Activated T-helper 17 cell treated with anti-CD3 and anti-CD28 coated beads, Interleukin-2, amount 50 U/mL, for 72 hours (primary cell): Measurements from ENCODE around the gene NSUN3. TPM values are rescaled to one million over a fixed set of nuclear protein-coding genes. Genes with fewer than 3 reads are reported as not detected.
A peak's percentile ranks its signal among the peaks of the same experiment; 100 is the strongest.
"Not testable (repeated sequence)": the region's sequence is repeated elsewhere in the genome, so short reads cannot be mapped to it uniquely, and the experiment has no call there.

Experiments
- ATAC-seq: fragments of 150-1000 bp; cut with Tn5 transposase; replicated peaks from 2 replicates; pipeline ENCODE4 v1.10.0; 2021; ENCODE audit warnings: mild to moderate bottlenecking, moderate library complexity
- H3K27ac Mint-ChIP-seq: one replicate; pipeline ENCODE4 v1.8.0; 2022; ENCODE audit warnings: mixed read lengths
- H3K27me3 Mint-ChIP-seq: one replicate; pipeline ENCODE4 v1.8.0; 2022; ENCODE audit warnings: mixed read lengths
- H3K36me3 Mint-ChIP-seq: one replicate; pipeline ENCODE4 v1.8.0; 2022; ENCODE audit warnings: low read depth, mild to moderate bottlenecking, mixed read lengths
- H3K4me1 Mint-ChIP-seq: one replicate; pipeline ENCODE4 v1.8.0; 2022; ENCODE audit warnings: mixed read lengths
- H3K4me3 Mint-ChIP-seq: one replicate; pipeline ENCODE4 v1.8.0; 2022; ENCODE audit warnings: mild to moderate bottlenecking, mixed read lengths
- H3K9me3 Mint-ChIP-seq: one replicate; pipeline ENCODE4 v1.8.0; 2022; ENCODE audit warnings: mixed read lengths
- total RNA-seq, 2 donors: library from RNA; stranded (reverse); gene quantifications; one replicate each; pipeline ENCODE4 v1.2.3, GENCODE V29; 2022

NSUN3 gene
- total RNA-seq, 2 donors from 2014 or later = 17.8 to 25.8 TPM

DNA sequence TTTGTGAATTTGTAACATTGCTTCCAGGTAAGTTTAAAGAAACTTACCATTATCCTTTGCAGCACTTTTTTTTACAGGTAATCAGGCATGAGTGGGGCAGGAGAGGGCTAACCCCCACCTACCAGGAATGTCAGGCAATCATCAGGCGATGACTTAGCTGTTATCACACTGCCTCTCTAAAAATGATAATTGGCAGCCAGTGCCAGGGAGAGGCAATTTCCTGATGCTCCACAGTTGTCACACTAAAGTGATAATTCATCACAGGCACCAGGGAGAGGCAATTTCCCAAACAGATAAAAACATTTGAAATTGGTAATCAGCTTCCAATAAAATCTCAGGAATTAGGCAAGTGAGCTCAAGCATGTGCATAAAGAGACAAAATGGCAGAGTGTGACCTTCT is 26.3 kb downstream of the NSUN3 start:
- Mint-ChIP-seq H3K4me3 (no peak overlapping the region), H3K27ac (no peak overlapping the region), H3K36me3 (peaks cover 82% of the 10 kb centered on the region), H3K27me3 (no peaks in the 10 kb centered on the region), H3K9me3 (no peaks in the 10 kb centered on the region), H3K4me1 (no peaks in the 10 kb centered on the region)
- no peak for ATAC-seq

DNA sequence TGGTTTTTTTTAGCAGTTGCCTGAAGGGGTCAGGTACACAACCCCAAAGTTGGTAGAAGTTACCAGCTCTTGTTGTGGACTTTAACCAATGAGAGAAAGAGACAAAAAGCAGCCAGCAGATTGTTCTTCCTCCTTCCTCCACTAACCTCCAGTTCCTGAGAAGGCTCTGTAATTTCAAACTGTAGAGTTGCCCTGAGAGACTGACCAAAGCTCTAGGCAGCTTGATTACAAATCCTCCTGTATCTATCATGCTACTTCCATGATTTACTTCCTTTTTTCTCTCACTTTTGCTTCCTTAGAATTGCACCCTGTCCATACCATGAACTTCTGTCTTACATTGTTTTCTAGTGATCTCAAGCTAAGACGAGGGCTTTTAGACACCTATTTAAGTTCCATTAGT is 29.2 kb downstream of the NSUN3 start:
- no peaks in the 10 kb centered on the region for H3K9me3 Mint-ChIP-seq
- H3K4me1 Mint-ChIP-seq = no peaks in the 10 kb centered on the region
- H3K27me3 Mint-ChIP-seq = no peaks in the 10 kb centered on the region
- H3K27ac Mint-ChIP-seq = peak overlapping the region; percentile 24
- no peak for ATAC-seq
- H3K36me3 Mint-ChIP-seq = peaks cover 89% of the 10 kb centered on the region
- no peak overlapping the region for H3K4me3 Mint-ChIP-seq

DNA sequence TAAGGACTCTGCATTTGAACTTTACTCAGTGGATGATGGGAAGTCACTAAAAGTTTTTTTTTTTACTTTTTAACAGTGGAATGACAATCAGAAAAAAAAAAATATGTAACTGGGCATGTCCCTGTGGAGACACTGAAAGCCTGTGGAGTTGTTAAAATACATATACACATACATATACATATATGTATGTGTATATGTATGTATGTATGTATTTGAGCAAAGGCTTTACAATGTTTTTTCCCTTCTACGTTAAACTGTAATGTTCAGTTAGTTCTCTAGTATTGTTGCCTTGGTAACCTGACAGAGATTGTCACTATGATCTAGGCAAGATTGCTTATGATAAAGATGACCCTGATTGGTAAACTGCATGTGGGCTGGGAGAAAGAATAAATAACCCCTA is 30.3 kb downstream of the NSUN3 start:
- Mint-ChIP-seq H3K4me3 (no peak overlapping the region), H3K4me1 (no peaks in the 10 kb centered on the region)
- ATAC-seq = no peak

DNA sequence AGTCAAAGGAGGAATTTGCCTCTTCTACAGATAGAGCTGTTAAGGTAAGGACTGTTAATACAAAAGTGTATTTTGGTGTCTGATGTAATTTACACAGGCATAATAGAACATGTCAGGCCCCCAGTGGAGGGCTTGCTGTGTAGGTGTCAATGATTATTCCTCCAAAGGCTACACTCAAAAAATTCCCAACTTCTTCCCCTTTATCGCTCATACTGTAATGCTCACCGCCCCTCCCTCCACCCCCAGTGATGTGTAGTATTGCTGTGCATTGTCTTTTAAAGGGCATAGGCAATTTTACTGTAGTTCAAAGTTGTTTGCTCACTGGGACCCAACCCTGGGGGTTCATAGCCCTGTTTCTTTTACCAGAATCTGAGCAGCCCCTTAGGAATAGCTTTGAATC is 32.2 kb downstream of the NSUN3 start:
- H3K36me3 Mint-ChIP-seq = peaks cover 89% of the 10 kb centered on the region
- no peaks in the 10 kb centered on the region for H3K4me1 Mint-ChIP-seq
- H3K9me3 Mint-ChIP-seq = no peaks in the 10 kb centered on the region
- no peaks in the 10 kb centered on the region for H3K27me3 Mint-ChIP-seq
- no peak overlapping the region for H3K4me3 Mint-ChIP-seq
- ATAC-seq = no peak
- no peak overlapping the region for H3K27ac Mint-ChIP-seq

More for the DNA sequence above, 30.3 kb downstream of the NSUN3 start:
- Mint-ChIP-seq H3K36me3 (peaks cover 89% of the 10 kb centered on the region), H3K27ac (no peak overlapping the region), H3K27me3 (no peaks in the 10 kb centered on the region), H3K9me3 (no peaks in the 10 kb centered on the region)

DNA sequence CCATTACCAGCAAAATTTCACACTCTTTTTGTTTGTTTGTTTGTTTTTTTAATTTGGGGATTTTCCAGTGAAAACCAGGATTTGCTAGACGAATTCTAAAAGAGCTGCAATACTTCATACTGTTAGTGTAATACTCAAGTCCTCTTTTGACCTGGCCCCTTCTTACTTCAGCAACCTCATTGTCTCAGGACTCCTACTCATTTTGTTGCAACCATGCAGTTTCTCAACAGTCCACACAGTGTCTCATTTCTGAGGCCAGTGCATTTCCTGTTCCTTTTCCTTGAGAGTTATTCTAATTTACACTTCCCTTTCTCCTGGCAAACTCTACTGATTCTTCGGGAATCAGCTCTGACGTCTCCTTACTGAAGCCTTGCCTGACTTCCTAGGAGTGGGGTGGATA is 35.6 kb downstream of the NSUN3 start:
- Mint-ChIP-seq H3K27me3 (no peaks in the 10 kb centered on the region), H3K36me3 (peaks cover 88% of the 10 kb centered on the region), H3K4me1 (no peaks in the 10 kb centered on the region), H3K27ac (no peak overlapping the region), H3K4me3 (no peak overlapping the region), H3K9me3 (no peaks in the 10 kb centered on the region)
- ATAC-seq = no peak

DNA sequence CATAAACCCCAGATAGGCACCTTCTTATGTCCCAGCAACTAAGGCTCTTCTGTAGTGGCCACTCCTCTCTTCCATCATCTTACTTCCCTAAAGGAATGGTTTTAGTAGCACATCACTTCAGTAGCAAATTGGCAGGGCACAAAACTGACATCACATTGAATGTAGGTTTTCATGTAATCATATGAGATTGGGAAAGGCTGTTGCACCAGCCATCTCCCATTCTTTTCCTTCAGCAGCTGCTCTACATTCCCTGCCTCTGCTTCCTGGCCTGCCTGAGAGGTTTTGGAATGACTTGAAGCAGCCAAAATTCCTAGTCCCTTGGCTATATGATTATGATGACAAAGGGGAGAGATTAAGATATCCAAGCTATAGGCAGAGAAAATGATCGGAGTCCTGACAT is 36.5 kb downstream of the NSUN3 start:
- no peak for ATAC-seq
- Mint-ChIP-seq H3K36me3 (peaks cover 90% of the 10 kb centered on the region), H3K4me3 (no peak overlapping the region), H3K9me3 (no peaks in the 10 kb centered on the region), H3K4me1 (no peaks in the 10 kb centered on the region), H3K27me3 (no peaks in the 10 kb centered on the region), H3K27ac (no peak overlapping the region)

DNA sequence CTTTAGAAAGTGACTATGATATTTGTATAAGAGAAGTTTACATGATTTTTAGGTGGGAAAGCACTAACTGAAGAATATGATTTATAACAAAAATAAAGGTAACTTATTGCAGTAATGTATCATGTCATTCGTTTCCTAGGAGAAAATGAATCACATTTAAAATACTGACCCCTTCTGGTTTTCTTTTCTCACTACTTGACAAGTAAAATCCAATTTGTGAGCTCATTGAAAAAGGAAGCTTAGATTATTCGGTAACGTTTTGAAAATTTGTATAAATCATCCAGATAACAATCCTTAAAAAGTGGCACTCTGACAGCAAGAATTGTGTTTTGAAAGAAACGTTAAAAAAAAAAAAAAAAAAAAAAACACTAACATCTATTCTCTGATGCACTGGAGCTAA is 39.0 kb downstream of the NSUN3 start:
- H3K4me1 Mint-ChIP-seq = no peaks in the 10 kb centered on the region

DNA sequence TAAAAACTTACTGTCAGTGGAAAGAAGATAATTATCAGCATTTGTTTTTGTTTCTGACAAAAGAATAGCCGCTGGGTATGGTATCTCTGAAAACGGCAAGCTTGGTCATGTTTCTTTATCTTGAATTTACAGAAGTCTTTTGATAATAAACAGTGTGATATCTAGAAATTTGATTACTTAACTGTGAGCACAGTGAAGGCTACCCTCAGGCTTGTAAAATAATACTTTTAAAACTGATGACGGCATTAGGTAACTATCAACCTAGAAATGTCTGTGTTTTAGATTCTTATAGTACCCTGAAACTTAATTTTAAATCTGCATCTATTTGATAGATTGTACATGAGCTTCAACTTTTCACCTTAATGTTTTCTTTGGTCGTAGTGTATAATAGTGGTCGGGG is 43.4 kb downstream of the NSUN3 start:
- peaks cover 85% of the 10 kb centered on the region for H3K36me3 Mint-ChIP-seq
- H3K9me3 Mint-ChIP-seq = no peaks in the 10 kb centered on the region
- H3K4me3 Mint-ChIP-seq = no peak overlapping the region
- H3K4me1 Mint-ChIP-seq = no peaks in the 10 kb centered on the region
- ATAC-seq = no peak
- no peaks in the 10 kb centered on the region for H3K27me3 Mint-ChIP-seq
- no peak overlapping the region for H3K27ac Mint-ChIP-seq

More for the DNA sequence above, 39.0 kb downstream of the NSUN3 start:
- no peaks in the 10 kb centered on the region for H3K9me3 Mint-ChIP-seq
- ATAC-seq = no peak
- no peak overlapping the region for H3K27ac Mint-ChIP-seq
- no peak overlapping the region for H3K4me3 Mint-ChIP-seq
- no peaks in the 10 kb centered on the region for H3K27me3 Mint-ChIP-seq
- peaks cover 85% of the 10 kb centered on the region for H3K36me3 Mint-ChIP-seq

DNA sequence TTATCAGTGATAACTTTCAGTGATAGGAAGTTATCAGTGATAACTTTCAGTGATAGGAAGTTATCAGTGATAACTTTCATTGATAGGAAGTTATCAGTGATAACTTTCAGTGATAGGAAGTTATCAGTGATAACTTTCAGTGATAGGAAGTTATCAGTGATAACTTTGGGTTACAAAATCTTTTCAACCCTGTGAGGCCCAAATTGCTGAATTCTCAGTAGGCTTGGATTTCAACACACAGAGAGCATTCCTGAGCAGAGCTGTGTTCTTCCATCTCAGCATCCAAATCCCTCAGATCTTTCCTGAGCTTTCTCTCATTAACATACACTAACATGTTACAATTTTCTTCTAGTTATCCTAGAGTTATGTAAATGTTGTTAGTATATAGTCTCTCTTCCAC is 47.4 kb downstream of the NSUN3 start:
- ATAC-seq, H3K9me3 Mint-ChIP-seq, H3K4me1 Mint-ChIP-seq, H3K27me3 Mint-ChIP-seq, H3K4me3 Mint-ChIP-seq, H3K27ac Mint-ChIP-seq: not testable (repeated sequence)
- H3K36me3 Mint-ChIP-seq = peaks cover 84% of the 10 kb centered on the region

DNA sequence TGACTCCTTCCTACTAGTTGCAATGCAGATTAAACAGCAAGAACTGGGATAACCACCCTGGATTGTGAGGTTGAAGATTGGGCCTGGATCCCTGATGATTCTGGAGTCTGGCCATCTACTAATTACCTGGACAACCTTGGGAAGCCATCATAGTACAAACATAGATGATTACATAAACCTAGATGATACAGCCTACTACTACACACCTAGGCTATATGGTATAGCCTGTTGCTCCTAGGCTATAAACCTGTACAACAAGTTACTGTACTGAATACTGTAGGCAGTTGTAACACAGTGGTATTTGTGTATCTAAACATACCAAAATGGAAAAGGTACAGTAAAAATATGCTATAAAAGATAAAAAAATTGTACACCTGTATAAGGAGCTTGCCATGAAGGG is 48.0 kb downstream of the NSUN3 start:
- Mint-ChIP-seq H3K27me3 (no peaks in the 10 kb centered on the region), H3K4me1 (peaks cover 6% of the 10 kb centered on the region)

DNA sequence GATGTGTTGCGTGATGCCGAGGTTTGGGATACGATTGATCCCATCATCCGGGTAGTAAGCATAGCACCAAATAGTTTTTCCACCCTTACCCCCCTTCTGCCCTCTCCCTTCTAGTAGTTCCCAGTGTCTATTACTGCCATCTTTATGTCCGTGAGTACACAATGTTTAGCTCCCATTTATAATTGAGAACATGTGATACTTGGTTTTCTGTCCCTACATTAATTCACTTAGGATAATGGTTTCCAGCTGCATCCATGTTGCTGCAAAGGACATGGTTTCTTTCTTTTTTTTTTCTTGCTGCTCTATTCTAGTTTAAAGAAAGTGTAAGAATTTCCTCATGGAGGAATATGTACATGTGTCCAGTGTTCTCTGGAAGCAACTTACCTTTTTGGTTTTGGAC is 51.8 kb downstream of the NSUN3 start:
- Mint-ChIP-seq H3K27me3 (no peaks in the 10 kb centered on the region), H3K9me3 (no peaks in the 10 kb centered on the region), H3K4me3 (no peak overlapping the region), H3K36me3 (peaks cover 42% of the 10 kb centered on the region), H3K27ac (no peak overlapping the region), H3K4me1 (peaks cover 6% of the 10 kb centered on the region)
- ATAC-seq = no peak

More for the DNA sequence above, 48.0 kb downstream of the NSUN3 start:
- Mint-ChIP-seq H3K9me3 (no peaks in the 10 kb centered on the region), H3K4me3 (no peak overlapping the region), H3K27ac (no peak overlapping the region), H3K36me3 (peaks cover 78% of the 10 kb centered on the region)
- no peak for ATAC-seq

DNA sequence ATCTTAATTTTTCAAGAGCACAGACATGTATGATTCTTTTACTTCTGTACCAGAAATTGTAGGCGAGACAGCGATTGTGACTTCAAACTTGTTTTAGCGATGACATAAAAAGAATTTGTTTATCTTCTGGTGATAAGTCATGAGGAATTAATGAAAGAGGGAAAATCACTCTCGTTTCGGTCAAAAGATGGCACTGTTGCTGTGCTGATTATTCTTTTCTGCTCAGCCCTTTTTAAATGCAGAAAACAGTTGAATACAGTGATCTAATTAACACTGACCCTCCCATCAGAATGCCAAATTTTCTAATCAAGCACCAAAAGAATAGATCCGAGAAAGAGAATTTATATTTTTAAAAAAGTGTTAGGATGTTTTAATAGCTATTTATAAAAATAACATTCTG is 52.6 kb downstream of the NSUN3 start:
- no peaks in the 10 kb centered on the region for H3K9me3 Mint-ChIP-seq
- peaks cover 34% of the 10 kb centered on the region for H3K36me3 Mint-ChIP-seq
- no peak for ATAC-seq
- H3K4me3 Mint-ChIP-seq = no peak overlapping the region
- H3K4me1 Mint-ChIP-seq = peaks cover 6% of the 10 kb centered on the region
- no peaks in the 10 kb centered on the region for H3K27me3 Mint-ChIP-seq
- no peak overlapping the region for H3K27ac Mint-ChIP-seq

DNA sequence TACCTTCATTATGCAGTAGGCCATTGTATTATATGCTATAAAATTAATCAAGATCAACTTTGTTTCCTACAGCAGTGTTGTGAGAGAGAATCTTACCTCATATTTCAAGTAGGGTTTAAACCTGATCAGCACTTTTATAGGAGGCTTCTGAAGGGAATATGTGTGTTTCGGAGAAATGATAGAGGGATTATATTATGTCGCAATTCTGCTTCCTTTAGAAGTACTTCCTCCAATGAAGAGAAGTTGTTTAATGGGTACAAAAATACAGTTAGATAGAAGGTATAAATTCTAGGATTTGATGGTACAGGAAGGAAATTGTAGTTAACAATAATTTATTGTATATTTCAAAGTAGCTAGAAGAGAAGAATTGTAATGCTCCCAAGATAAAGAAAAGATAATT is 54.9 kb downstream of the NSUN3 start:
- no peaks in the 10 kb centered on the region for H3K27me3 Mint-ChIP-seq
- peaks cover 23% of the 10 kb centered on the region for H3K36me3 Mint-ChIP-seq
- no peak for ATAC-seq
- no peak overlapping the region for H3K4me3 Mint-ChIP-seq
- H3K4me1 Mint-ChIP-seq = peaks cover under 1% of the 10 kb centered on the region
- no peaks in the 10 kb centered on the region for H3K9me3 Mint-ChIP-seq
- no peak overlapping the region for H3K27ac Mint-ChIP-seq

DNA sequence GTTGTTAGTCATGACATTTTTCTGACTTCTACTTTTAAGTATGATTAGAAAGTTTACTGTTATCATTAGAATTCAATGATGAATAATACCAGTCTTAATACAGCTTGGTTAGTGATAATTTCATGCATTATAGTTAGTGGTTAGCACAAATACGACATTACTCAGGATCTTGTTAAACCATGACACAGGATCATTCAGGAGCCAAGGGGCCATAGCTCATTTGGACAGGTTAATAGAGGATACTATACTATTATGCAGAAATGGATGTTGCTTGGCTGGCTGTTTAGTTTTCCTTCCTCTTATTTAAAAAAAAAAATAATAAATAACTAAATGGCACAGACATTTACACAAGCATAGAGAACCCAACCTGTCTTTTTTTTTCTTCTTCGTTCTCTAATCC is 55.5 kb downstream of the NSUN3 start:
- Mint-ChIP-seq H3K4me1 (no peaks in the 10 kb centered on the region), H3K36me3 (peaks cover 23% of the 10 kb centered on the region), H3K4me3 (no peak overlapping the region), H3K9me3 (no peaks in the 10 kb centered on the region), H3K27me3 (no peaks in the 10 kb centered on the region), H3K27ac (no peak overlapping the region)
- ATAC-seq = no peak

DNA sequence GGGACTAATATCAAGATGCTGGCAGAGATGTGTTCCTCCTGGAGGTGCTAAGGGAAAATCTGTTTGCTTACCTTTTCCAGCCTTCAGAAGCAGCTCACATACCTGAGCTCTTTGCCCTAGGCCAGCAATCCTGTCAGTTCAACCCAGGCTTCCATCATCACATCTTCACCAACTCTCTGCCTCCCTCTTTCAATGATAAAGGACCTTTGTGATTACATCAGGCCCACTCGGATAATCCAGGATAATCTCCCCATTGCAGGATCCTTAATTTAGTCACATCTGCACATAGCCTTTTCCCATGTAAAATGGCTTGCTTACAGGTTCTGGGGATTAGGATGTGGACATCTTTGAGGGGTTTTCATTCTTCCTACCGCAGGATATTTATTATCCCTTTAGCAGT is 58.3 kb downstream of the NSUN3 start:
- no peak for ATAC-seq
- Mint-ChIP-seq H3K27me3 (no peaks in the 10 kb centered on the region), H3K9me3 (no peaks in the 10 kb centered on the region), H3K4me1 (no peaks in the 10 kb centered on the region), H3K36me3 (peaks cover 41% of the 10 kb centered on the region), H3K27ac (no peak overlapping the region), H3K4me3 (no peak overlapping the region)

DNA sequence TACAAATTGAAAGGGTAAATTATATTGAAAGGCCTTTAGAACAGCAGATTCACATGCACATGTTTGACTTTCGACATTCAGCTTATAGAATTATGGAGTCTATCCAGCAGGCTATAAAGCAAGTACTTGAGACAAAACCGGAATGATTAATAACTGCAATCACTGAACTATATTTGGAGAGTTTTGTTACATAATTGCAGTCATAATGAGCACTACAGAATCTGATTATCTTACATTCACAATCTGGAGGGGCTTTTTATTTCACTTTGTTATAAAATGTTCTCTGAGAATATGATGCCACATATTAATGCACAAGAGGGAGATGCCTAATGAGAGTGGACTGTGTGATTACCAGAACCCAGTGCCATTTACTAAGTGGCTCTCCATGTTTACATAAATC is 64.3 kb downstream of the NSUN3 start:
- Mint-ChIP-seq H3K36me3 (peaks cover 70% of the 10 kb centered on the region), H3K4me1 (no peaks in the 10 kb centered on the region), H3K9me3 (no peaks in the 10 kb centered on the region), H3K27me3 (no peaks in the 10 kb centered on the region), H3K27ac (no peak overlapping the region), H3K4me3 (no peak overlapping the region)
- no peak for ATAC-seq
